Uterus (tissue), 4 donors: ENCODE data around the gene OPRM1. TPM values are rescaled to one million over a fixed set of nuclear protein-coding genes. Genes with fewer than 3 reads are reported as not detected.
A peak's percentile ranks its signal among the peaks of the same experiment; 100 is the strongest.

Experiments
- DNase-seq, 2 donors: peaks; one replicate each; pipeline ENCODE4 v3.0.0-alpha.2; 2019 to 2020
- H3K27ac ChIP-seq, 2 donors: fragments of 200-600 bp; sonication (generic); 1 replicate in 1 of 2; 2 replicates in 1 of 2; pipeline ENCODE4 v1.5.1; 2016 to 2018
- H3K27me3 ChIP-seq, 2 donors: fragments of 200-600 bp; sonication (generic); one replicate each; pipeline ENCODE4 v1.5.1; 2018 to 2019; ENCODE audit warnings: control low read depth in 1 of 2
- H3K36me3 ChIP-seq, 2 donors: fragments of 200-600 bp; sonication (generic); one replicate each; pipeline ENCODE4 v1.5.1; 2019; ENCODE audit warnings: control low read depth in 1 of 2
- H3K4me1 ChIP-seq, 2 donors: fragments of 200-600 bp; sonication (generic); one replicate each; pipeline ENCODE4 v1.5.1; 2018 to 2019; ENCODE audit warnings: control low read depth in 1 of 2
- H3K4me3 ChIP-seq, 2 donors: fragments of 200-600 bp; sonication (generic); 1 replicate in 1 of 2; 2 replicates in 1 of 2; pipeline ENCODE4 v1.5.1; 2018 to 2019; ENCODE audit warnings: mild to moderate bottlenecking in 1 of 2
- H3K9me3 ChIP-seq, 2 donors: fragments of 200-600 bp; sonication (generic); one replicate each; pipeline ENCODE4 v1.5.1; 2019; ENCODE audit warnings: control low read depth in 1 of 2
- CTCF ChIP-seq, 4 experiments: fragments of 200-600 bp in 2 of 4; fragments of 450-650 bp in 2 of 4; sonication (generic) in 2 of 4; IDR thresholded peaks; one replicate each; pipeline ENCODE4 v1.5.1; 2016 to 2019; ENCODE audit warnings: antibody characterized with exemption in 4 of 4, mild to moderate bottlenecking in 2 of 4, moderate library complexity in 1 of 4
- POLR2A ChIP-seq, 2 donors: fragments of 450-650 bp; IDR thresholded peaks; one replicate each; pipeline ENCODE4 v1.6.1; 2016; ENCODE audit warnings: antibody characterized with exemption in 2 of 2, mild to moderate bottlenecking in 1 of 2, moderate library complexity in 1 of 2
- intact Hi-C: fragments of 100-400 bp; cut with DNase I; formaldehyde crosslinking; loops from one replicate; pipeline ENCODE4 v1.15.1; 2023; ENCODE audit warnings: low total_unique reads
- total RNA-seq, 4 donors: library from RNA; depleted of rRNA in 3 of 4; stranded (reverse); fragments of >200 nt in 3 of 4; gene quantifications; one replicate each; pipeline versions ENCODE4 v1.1.0 to v1.2.4, GENCODE V29; 2014 to 2023
- donor health status: DM: yes; HTN: yes; CAD: no.

Gene OPRM1
- total RNA-seq, 4 donors from 2014 or later = 0.14 TPM; not detected in 3

GRCh38 chr6:154274168-154274567, 235.1 kb downstream of the OPRM1 start:
- H3K27ac ChIP-seq = no peak overlapping the region
- intact Hi-C loops = no loop called here
- H3K4me1 ChIP-seq = no peaks in the 10 kb centered on the region
- no peak for DNase-seq
- H3K9me3 ChIP-seq = no peaks in the 10 kb centered on the region
- no peaks in the 10 kb centered on the region for H3K27me3 ChIP-seq
- TF ChIP-seq POLR2A (IDR thresholded peaks at IDR 0.05) = no peak
- TF ChIP-seq CTCF (IDR thresholded peaks at IDR 0.05) = no peak
- no peaks in the 10 kb centered on the region for H3K36me3 ChIP-seq
- no peak overlapping the region for H3K4me3 ChIP-seq

- peak overlapping the region in 1 of 2 donors; percentile 20 for H3K4me3 ChIP-seq
- no peak for TF ChIP-seq POLR2A (IDR thresholded peaks at IDR 0.05)
- peak; percentile 65 to 68 (median 68) for TF ChIP-seq CTCF (IDR thresholded peaks at IDR 0.05)
Measured at GRCh38 chr6:154276810-154277628, 238.0 kb downstream of the OPRM1 start.

GRCh38 chr6:154277629-154278017, 238.6 kb downstream of the OPRM1 start:
- Histone ChIP-seq H3K27me3 (no peaks in the 10 kb centered on the region), H3K4me1 (no peaks in the 10 kb centered on the region), H3K36me3 (no peaks in the 10 kb centered on the region), H3K9me3 (no peaks in the 10 kb centered on the region), H3K4me3 (peak overlapping the region in 1 of 2 donors; percentile 20), H3K27ac (no peak overlapping the region)
- intact Hi-C loops = no loop called here
- DNase-seq = no peak
- no peak for TF ChIP-seq POLR2A (IDR thresholded peaks at IDR 0.05)
- no peak for TF ChIP-seq CTCF (IDR thresholded peaks at IDR 0.05)

More at GRCh38 chr6:154276810-154277628, 238.0 kb downstream of the OPRM1 start:
- no peaks in the 10 kb centered on the region for H3K36me3 ChIP-seq
- intact Hi-C loops = no loop called here
- no peaks in the 10 kb centered on the region for H3K27me3 ChIP-seq
- no peaks in the 10 kb centered on the region for H3K4me1 ChIP-seq
- no peak overlapping the region for H3K27ac ChIP-seq
- DNase-seq = no peak
- H3K9me3 ChIP-seq = no peaks in the 10 kb centered on the region

GRCh38 chr6:154280521-154280920, 241.5 kb downstream of the OPRM1 start:
- H3K9me3 ChIP-seq = no peaks in the 10 kb centered on the region
- no peak for DNase-seq
- intact Hi-C loops = no loop called here
- TF ChIP-seq CTCF (IDR thresholded peaks at IDR 0.05) (no peak), POLR2A (IDR thresholded peaks at IDR 0.05) (no peak)
- no peaks in the 10 kb centered on the region for H3K36me3 ChIP-seq
- no peak overlapping the region for H3K4me3 ChIP-seq
- H3K27ac ChIP-seq = no peak overlapping the region
- no peaks in the 10 kb centered on the region for H3K27me3 ChIP-seq
- H3K4me1 ChIP-seq = peaks cover 0 to 8% of the 10 kb centered on the region in 2 donors

GRCh38 chr6:154284313-154284853, 245.3 kb downstream of the OPRM1 start:
- DNase-seq = no peak
- intact Hi-C loops = no loop called here
- Histone ChIP-seq H3K36me3 (no peaks in the 10 kb centered on the region), H3K27me3 (no peaks in the 10 kb centered on the region), H3K9me3 (no peaks in the 10 kb centered on the region), H3K27ac (peak overlapping the region in 1 of 2 donors; percentile 23), H3K4me1 (peaks cover 0 to 8% of the 10 kb centered on the region in 2 donors), H3K4me3 (no peak overlapping the region)
- TF ChIP-seq POLR2A (IDR thresholded peaks at IDR 0.05) = no peak
- TF ChIP-seq CTCF (IDR thresholded peaks at IDR 0.05) = no peak
